Non-pigmented ciliary epithelial cell (primary cell): Measurements from ENCODE around the gene LRRC8C.
A peak's percentile ranks its signal among the peaks of the same experiment; 100 is the strongest.

Experiments
- DNase-seq: peaks from one replicate; pipeline ENCODE4 v3.0.0-alpha.2; 2010; ENCODE audit warnings: low read depth

LRRC8C gene

GRCh38 chr1:89732643-89733222, 99.8 kb downstream of the LRRC8C start:
- DNase-seq, result no peak

GRCh38 chr1:89733748-89734147, 100.8 kb downstream of the LRRC8C start:
- no peak for DNase-seq

DNA sequence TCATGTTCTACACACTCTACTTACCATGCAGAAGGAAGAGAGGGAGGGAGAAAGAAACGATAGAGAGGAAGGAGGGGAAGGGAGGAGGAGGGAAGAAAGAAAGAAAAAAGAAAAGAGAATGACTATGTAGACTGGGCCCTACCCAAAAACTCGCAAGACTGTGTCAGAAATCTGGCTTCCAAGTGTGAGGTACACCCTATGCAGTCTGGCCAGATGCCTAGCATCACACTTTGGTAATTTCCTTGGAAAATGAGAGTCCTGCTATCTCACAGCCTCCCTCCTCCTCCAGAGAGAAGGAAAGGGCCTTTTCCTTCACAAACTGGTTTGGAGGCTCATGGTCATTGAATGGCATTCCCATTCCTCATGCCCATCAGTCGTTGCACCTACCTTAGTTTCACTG, 101.5 kb downstream of the LRRC8C start:
- no peak for DNase-seq

DNA sequence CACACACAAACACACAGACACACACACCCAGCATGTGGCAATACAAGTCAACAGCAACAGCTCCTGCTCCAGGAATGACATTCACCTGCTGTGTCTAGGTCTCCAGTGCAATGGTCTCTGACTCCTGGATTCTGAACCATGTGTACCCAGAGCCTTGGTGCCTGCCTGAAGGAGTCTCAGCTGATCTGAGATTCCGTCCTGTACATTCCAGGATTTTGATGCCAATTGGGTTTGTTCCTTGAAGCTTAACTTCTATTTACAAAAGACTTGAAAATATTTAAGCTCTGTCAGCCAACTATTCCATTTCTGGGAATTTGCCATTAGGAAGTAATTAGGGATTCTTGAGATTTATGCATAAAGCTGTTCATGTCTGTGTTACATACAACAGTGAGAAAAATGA, 102.6 kb downstream of the LRRC8C start:
- no peak for DNase-seq

GRCh38 chr1:89736937-89737733, 104.2 kb downstream of the LRRC8C start:
- no peak for DNase-seq

DNA sequence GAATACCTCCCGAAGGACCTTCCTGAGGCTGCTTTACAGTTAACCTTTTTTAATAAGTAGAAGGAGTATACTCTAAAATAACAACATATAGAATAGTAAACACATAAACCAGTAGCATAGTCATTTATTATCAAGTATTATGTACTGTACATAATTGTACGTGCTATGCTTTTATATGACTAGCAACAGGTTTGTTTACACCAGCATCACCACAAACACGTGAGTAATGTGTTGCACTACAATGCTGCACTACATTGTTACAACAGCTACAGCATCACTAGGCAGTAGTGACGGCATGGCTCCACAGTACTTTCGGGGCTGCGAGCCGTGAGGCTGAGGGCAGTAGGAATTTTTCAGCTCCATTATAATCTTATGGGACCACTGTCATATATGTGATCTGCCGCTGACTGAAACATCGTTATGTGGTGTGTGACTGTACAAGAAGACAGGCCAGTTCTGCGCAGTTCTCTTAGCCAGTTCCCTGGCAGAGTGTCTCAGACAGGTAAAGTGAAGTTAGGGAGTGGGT, 105.1 kb downstream of the LRRC8C start:
- no peak for DNase-seq

- DNase-seq, result peak; percentile 32
These were observed 106.3 kb downstream of the LRRC8C start for GRCh38 chr1:89739013-89739843.

DNA sequence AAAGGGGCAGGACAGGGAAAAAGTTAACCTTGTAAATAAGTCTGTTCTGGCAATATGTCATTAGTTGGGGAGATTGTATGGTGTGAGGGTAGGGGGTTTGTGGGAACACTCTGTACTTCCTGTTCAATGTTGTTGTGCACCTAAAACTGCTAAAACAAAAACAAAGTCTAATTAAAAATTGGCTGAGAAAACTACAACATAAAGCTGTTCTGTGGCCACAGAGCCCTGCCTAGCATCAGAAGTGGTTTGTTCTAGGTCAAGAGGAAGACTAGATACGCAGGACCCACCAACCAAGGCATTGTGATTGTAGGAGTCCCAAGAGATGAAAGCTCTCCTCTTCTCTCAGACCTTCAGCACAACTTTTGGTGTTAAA, 106.9 kb downstream of the LRRC8C start:
- DNase-seq, result no peak

DNA sequence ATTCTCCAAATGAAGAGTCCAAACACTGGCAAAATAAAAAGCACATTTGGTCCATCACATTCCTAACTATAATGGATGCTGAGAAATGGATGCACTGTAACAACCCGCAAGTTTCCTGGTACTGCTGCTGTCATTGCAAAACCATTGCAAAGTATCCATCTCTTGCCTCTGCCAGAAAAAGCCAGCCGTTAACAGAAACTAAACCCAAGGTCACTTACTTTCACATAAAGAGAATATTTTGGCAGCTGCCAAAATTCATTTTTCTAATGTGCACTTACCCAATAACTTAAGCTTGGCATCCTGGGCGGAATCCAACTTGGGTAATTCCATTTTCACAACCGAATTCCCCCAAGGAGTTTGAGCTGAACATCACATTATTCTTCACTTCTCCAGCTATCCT, 110.9 kb downstream of the LRRC8C start:
- no peak for DNase-seq

GRCh38 chr1:89746424-89747149, 113.7 kb downstream of the LRRC8C start:
- DNase-seq, result no peak

DNA sequence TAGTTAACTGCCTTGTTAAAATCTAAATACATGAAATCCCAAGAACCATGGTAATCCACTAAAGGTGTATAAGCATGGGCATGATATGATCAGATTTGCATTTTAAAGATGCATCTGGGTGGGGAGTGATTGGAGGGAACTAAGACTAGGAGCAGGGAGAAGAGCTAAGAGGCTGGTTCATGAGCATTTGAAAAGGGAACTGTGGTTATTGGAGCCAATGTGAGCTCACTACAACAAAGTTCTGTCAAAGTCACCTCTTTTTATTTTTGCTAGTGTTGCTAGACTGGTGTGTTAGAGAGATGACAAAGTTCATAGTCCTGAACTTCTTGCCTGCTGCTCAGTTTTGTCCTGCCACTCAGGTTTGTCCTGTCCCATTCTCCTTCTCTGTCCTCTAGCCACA, 120.8 kb downstream of the LRRC8C start:
- no peak for DNase-seq

DNA sequence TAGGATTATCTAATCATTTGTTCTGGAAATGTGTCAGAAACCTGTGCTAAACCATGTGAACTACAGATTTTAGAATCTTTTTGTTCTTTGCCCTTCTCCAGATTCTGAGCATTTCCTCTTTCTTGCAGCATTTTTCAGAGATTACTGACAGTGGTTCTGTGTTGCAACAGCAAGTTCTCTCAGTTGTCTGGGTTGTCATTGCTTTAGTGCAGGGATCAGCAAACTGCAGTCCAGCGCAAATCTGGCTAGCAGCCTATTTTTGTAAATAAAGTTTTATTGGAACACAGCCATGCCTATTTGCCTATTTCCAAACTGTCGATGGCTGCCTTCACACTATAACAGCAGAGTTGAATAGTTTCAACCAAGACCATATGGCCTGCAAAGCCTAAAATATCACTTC, 121.6 kb downstream of the LRRC8C start:
- no peak for DNase-seq

- no peak for DNase-seq
These were observed 122.7 kb downstream of the LRRC8C start for GRCh38 chr1:89755591-89755990.

DNA sequence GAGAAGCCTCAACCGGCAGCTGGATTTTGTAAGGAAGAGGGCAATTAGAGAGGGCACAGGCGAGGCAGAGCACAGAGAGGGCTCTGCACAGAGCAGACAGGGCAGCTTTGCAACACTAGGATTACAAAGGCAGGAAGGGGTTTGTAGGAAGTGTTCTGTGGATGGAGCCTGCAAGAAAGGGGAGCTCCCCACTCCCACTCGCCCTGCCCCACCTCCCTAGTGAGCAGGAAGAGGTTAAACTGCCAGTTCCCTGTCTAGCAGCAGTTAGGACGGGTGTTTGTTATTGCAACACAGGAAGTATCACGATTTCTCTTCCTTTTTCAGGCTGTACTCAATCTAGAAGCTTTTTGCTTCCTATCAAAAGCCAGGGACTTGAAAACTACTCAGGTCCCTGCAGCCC, 124.6 kb downstream of the LRRC8C start:
- DNase-seq, result no peak

GRCh38 chr1:89758156-89758555, 125.2 kb downstream of the LRRC8C start:
- DNase-seq, result no peak

DNA sequence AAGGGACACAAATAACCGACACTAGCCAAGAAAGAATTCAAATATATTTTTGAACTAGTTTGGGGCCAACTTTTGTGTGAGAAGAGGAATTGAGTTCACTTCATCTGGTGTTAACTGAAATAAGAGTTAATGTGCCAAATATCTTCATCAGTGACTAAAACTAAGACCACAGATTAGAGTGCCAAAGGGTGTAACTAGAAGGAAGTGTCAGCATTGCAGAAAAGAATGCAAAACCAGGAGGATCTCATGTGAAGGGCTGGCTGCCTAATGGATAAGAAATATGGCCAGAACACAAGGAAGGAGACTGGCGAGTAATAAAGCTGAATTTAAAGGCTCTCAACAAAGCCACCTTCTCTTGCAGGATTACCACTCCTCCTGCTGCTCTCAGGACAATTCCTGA, 126.1 kb downstream of the LRRC8C start:
- DNase-seq, result no peak

DNA sequence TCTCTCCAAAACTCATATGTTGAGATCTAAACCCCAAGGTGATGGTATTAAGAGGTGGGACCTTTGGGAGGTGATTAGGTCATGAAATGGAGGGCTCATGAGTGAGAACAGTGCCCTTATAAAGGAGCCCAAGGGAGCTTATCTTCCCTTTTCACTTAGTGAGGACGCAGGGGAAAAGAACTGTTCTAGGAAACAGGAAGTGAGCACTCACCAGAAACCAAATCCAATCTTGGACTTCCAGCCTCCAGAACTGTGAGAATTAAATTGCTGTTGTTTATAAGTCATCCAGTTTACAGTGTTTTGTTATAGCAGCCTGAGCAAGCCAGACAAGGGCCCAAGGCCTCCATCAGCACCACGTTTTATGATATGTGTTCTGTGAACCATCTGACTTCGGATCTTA, 127.6 kb downstream of the LRRC8C start:
- DNase-seq, result no peak

DNA sequence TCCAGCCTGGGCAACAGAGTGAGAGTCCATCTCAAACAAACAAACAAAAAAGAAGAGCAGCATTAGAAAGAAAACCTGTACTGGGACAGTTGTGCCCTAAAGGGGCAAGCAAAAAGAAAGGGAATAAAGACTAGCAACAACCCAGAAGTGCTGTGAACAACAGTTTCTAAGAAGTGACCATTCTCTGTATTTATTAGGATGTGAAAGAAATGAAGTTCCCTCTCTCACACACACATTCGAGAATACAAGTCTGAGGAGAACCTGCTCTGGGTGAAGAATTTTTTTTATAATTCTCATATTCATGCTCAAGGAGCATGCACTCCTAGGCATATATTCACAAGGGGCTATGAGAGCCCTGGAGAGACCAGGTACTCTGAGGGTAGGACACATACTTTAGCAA, 128.4 kb downstream of the LRRC8C start:
- DNase-seq, result no peak

DNA sequence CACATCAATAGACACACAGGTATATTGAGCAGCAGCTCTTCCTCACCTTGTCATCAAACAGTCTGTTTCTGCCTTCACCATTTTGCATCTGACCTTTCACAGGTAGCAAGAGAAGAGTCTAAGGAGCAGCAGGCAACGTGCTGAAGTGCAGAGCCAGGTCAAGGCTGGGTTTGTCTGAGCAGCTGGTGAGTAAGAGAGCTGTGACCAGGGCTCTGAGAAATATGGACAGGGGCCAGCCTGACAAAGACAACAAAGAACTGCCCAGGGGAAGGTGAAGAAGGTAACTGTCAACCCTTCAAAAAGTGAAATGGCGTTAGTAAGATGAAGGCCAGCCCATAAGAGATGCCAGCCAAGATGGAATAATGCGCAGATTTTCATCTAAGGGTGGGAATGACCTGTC, 129.0 kb downstream of the LRRC8C start:
- DNase-seq, result no peak

DNA sequence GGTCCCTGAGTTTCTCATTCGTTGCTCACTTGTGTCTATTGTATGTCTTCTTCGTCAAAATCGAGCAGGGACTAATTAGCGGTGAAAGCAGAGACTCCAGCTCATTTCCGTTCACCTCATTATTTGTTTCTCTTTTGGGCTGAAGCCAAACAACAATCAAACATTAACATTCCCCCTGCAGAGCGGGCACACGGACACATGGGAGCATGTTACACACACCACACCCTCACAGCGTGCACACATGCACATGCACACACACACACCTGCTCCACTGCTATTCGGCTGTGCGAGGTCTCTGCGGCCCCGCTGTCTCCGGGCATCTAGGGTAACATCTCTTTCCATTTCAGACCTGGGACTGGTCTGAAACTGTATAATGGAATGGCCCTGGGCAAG, 129.5 kb downstream of the LRRC8C start:
- DNase-seq, result no peak

GRCh38 chr1:89762779-89763648, 130.1 kb downstream of the LRRC8C start:
- peak; percentile 30 for DNase-seq
